HCT116 (cell line): ENCODE measurements around the gene SCGB1A1. TPM values are rescaled to one million over a fixed set of nuclear protein-coding genes. Genes with fewer than 3 reads are reported as not detected.

ENCODE experiments used
- ATAC-seq: fragments of 200-7000 bp; cut with Tn5 transposase; 2 replicates; pipeline ENCODE4 v1.9.1; 2020; ENCODE audit warnings: mild to moderate bottlenecking, moderate library complexity
- BruUV-seq: library from RNA; stranded (reverse); fragments of 400-500 nt; replicated peaks from 2 replicates; lab custom pipeline; 2021; lab: Mats Ljungman, UMichigan
- CTCF ChIA-PET: fragments of 300-600 bp; sonication (Branson Sonifier 250); formaldehyde crosslinking; loops from one replicate; lab custom pipeline; 2021; ENCODE audit warnings: antibody characterized with exemption; lab: Charles Lee
- POLR2A ChIA-PET: fragments of 300-600, 350-600 bp; sonication (Branson Sonifier 250); formaldehyde crosslinking; loops from one replicate; lab custom pipeline; 2021; ENCODE audit warnings: antibody characterized with exemption; lab: Charles Lee
- RAD21 ChIA-PET, 2 experiments: fragments of 300-600 bp; sonication (Branson Sonifier 250); formaldehyde crosslinking; loops; one replicate each; lab custom pipeline; 2023; ENCODE audit warnings: low total read pairs in 2 of 2; ENCODE audit not compliant: uncharacterized antibody in 2 of 2, unreplicated experiment in 2 of 2, low non-redundant PET in 1 of 2; lab: Charles Lee
- DNase-seq: peaks from one replicate; pipeline ENCODE4 v3.0.0-alpha.2; 2010; ENCODE audit warnings: low read depth, low spot score
- H2AFZ ChIP-seq: fragments of 200-600 bp; shearing (Covaris generic), sonication (generic); 2 replicates; pipeline ENCODE4 v1.6.1; 2017; ENCODE audit warnings: low read depth, mixed run types, mixed read lengths, antibody characterized with exemption, low read length; ENCODE audit not compliant: poor library complexity, severe bottlenecking
- H3K27ac ChIP-seq: 2 replicates; pipeline ENCODE4 v1.5.1; 2012; ENCODE audit warnings: low read depth, low read length
- H3K27me3 ChIP-seq: fragments of 200-600 bp; sonication (generic); 2 replicates; pipeline ENCODE4 v1.6.1; 2016; ENCODE audit warnings: mixed run types, low read length, mixed read lengths; ENCODE audit not compliant: insufficient read depth
- H3K36me3 ChIP-seq, 2 experiments: fragments of 200-500 bp in 1 of 2; fragments of 200-600 bp in 1 of 2; sonication (Bioruptor generic) in 1 of 2; sonication (generic) in 1 of 2; 2 replicates each; pipeline versions ENCODE4 v1.5.1 to v1.6.1; 2014 to 2016; ENCODE audit warnings: low read length in 2 of 2, inconsistent platforms in 1 of 2, mixed read lengths in 1 of 2, mixed run types in 1 of 2; ENCODE audit not compliant: insufficient read depth in 2 of 2, control insufficient read depth in 1 of 2
- H3K4me1 ChIP-seq, 2 experiments: fragments of 200-600 bp in 1 of 2; sonication (generic) in 1 of 2; 2 replicates each; pipeline versions ENCODE4 v1.5.1 to v1.6.1; 2012 to 2017; ENCODE audit warnings: low read length in 2 of 2, inconsistent platforms in 1 of 2, mild to moderate bottlenecking in 1 of 2, mixed read lengths in 1 of 2, mixed run types in 1 of 2, moderate library complexity in 1 of 2; ENCODE audit not compliant: insufficient read depth in 2 of 2, control insufficient read depth in 1 of 2
- H3K4me2 ChIP-seq: fragments of 200-600 bp; sonication (generic); 2 replicates; pipeline ENCODE4 v1.6.1; 2017; ENCODE audit warnings: mixed run types, low read length, mixed read lengths
- H3K4me3 ChIP-seq, 2 experiments: fragments of 200-600 bp in 1 of 2; sonication (generic) in 1 of 2; replicated peaks in 1 of 2; 2 replicates each; pipeline ENCODE4 v1.5.1; 2011 to 2016; ENCODE audit warnings: low read length in 2 of 2, control low read depth in 1 of 2, low read depth in 1 of 2, mild to moderate bottlenecking in 1 of 2, mixed read lengths in 1 of 2, mixed run types in 1 of 2
- H3K79me2 ChIP-seq: fragments of 200-600 bp; sonication (generic); 2 replicates; pipeline ENCODE4 v1.6.1; 2017; ENCODE audit warnings: mild to moderate bottlenecking, mixed run types, low read length, moderate library complexity, mixed read lengths; ENCODE audit not compliant: insufficient read depth
- H3K9ac ChIP-seq: fragments of 200-600 bp; sonication (generic); 2 replicates; pipeline ENCODE4 v1.6.1; 2016; ENCODE audit warnings: low read length, mixed read lengths
- H3K9me2 ChIP-seq: fragments of 200-600 bp; sonication (generic), shearing (Covaris generic); 2 replicates; pipeline ENCODE4 v1.6.1; 2017; ENCODE audit warnings: mixed run types, mild to moderate bottlenecking, moderate library complexity; ENCODE audit not compliant: insufficient read depth
- H3K9me3 ChIP-seq, 2 experiments: fragments of 200-500 bp in 1 of 2; fragments of 200-600 bp in 1 of 2; sonication (Bioruptor generic) in 1 of 2; sonication (generic) in 1 of 2; 2 replicates each; pipeline ENCODE4 v1.6.1; 2014 to 2017; ENCODE audit warnings: low read length in 2 of 2, mixed read lengths in 2 of 2, inconsistent platforms in 1 of 2, low read depth in 1 of 2, mild to moderate bottlenecking in 1 of 2, mixed run types in 1 of 2, moderate library complexity in 1 of 2; ENCODE audit not compliant: control insufficient read depth in 1 of 2, insufficient read depth in 1 of 2
- H4K20me1 ChIP-seq: fragments of 200-600 bp; sonication (generic), shearing (Covaris generic); 2 replicates; pipeline ENCODE4 v1.6.1; 2017; ENCODE audit warnings: mixed run types, mild to moderate bottlenecking, moderate library complexity; ENCODE audit not compliant: insufficient read depth
- EGR1 ChIP-seq: IDR thresholded peaks from 2 replicates; pipeline ENCODE4 v1.6.1; 2012; ENCODE audit warnings: low read depth
- ELF1 ChIP-seq: IDR thresholded peaks from 2 replicates; pipeline ENCODE4 v1.6.1; 2012; ENCODE audit warnings: low read depth, borderline replicate concordance
- EZH2phosphoT487 ChIP-seq: fragments of 200-600 bp; IDR thresholded peaks from 2 replicates; pipeline ENCODE4 v1.6.1; 2018; ENCODE audit warnings: antibody characterized with exemption, borderline replicate concordance
- POLR2A ChIP-seq: IDR thresholded peaks from 2 replicates; pipeline ENCODE4 v1.7.0; 2011; ENCODE audit warnings: borderline replicate concordance; ENCODE audit not compliant: insufficient read depth, insufficient read length; ENCODE audit errors: extremely low read depth
- POLR2AphosphoS5 ChIP-seq: IDR thresholded peaks from 2 replicates; pipeline ENCODE4 v1.6.1; 2011; ENCODE audit warnings: mild to moderate bottlenecking, low read depth, low read length, moderate library complexity
- RAD21 ChIP-seq: IDR thresholded peaks from 2 replicates; pipeline ENCODE4 v1.6.1; 2012; ENCODE audit warnings: low read depth, mild to moderate bottlenecking
- SIN3A ChIP-seq: IDR thresholded peaks from 2 replicates; pipeline ENCODE4 v1.6.1; 2012; ENCODE audit warnings: low read depth
- intact Hi-C: fragments of 100-400 bp; cut with micrococcal nuclease; formaldehyde crosslinking; loops from 2 replicates; pipeline ENCODE4 v1.10.0; 2022
- total RNA-seq: library from RNA; stranded (reverse); gene quantifications from one replicate; pipeline ENCODE4 v1.2.1, GENCODE V29; 2021; ENCODE audit not compliant: unreplicated experiment
- TF ChIP-seq, protein P1 (sequence below), 3 experiments: fragments of 200-600 bp in 1 of 3; sonication (generic) in 1 of 3; IDR thresholded peaks in 2 of 3; conservative IDR thresholded peaks in 1 of 3; 2 replicates each; pipeline ENCODE4 v1.5.1; 2012 to 2017; ENCODE audit warnings: low read depth in 2 of 3, low read length in 2 of 3, antibody characterized with exemption in 1 of 3, borderline replicate concordance in 1 of 3, control low read depth in 1 of 3, mild to moderate bottlenecking in 1 of 3, mixed read lengths in 1 of 3, mixed run types in 1 of 3, moderate library complexity in 1 of 3; ENCODE audit not compliant: insufficient read depth in 1 of 3

SCGB1A1 gene
- total RNA-seq, 1 experiment from 2014 or later = 2.0 TPM

DNA sequence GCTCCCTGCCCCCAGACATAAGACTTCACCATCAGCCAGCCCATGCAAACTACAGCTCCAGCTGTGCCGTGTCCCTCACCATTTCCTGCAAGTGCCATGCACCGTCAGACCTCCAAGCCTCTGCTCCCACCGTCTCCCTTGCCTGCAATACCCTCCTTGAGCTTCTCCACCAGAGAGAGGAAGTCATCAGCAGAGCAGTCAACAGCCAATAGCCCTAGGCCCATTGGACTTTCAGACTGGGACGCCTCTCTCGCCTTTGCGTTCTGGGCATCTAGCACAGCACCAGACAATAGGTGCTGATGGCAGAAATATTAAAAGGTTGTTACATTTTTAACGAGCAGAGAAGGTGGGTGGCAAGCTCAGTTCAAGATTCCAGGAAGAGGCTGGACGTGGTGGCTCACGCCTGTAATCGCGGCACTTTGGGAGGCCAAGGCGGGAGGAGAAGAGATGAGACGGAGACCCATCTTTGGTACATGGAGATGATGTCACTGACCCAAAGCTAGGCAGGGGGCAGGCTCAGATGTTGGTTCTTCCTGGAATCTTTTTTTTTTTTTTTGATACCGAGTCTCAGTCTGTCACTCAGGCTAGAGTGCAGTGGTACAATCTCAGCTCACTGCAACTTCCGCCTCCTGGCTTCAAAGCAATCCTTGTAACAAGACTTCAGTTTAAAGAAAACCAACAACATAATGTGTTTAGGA, 31.9 kb downstream of the SCGB1A1 start:
- no peaks in the 10 kb centered on the region for H3K36me3 ChIP-seq
- TF ChIP-seq, protein P1, sequence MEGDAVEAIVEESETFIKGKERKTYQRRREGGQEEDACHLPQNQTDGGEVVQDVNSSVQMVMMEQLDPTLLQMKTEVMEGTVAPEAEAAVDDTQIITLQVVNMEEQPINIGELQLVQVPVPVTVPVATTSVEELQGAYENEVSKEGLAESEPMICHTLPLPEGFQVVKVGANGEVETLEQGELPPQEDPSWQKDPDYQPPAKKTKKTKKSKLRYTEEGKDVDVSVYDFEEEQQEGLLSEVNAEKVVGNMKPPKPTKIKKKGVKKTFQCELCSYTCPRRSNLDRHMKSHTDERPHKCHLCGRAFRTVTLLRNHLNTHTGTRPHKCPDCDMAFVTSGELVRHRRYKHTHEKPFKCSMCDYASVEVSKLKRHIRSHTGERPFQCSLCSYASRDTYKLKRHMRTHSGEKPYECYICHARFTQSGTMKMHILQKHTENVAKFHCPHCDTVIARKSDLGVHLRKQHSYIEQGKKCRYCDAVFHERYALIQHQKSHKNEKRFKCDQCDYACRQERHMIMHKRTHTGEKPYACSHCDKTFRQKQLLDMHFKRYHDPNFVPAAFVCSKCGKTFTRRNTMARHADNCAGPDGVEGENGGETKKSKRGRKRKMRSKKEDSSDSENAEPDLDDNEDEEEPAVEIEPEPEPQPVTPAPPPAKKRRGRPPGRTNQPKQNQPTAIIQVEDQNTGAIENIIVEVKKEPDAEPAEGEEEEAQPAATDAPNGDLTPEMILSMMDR (IDR thresholded peaks at IDR 0.05 in 2 of 3, conservative IDR thresholded peaks at IDR 0.05 in 1 of 3; ENCODE audit: borderline replicate concordance in 1 of 3, insufficient read depth in 1 of 3, low read depth in 2 of 3, low read length in 2 of 3) = no peak
- TF ChIP-seq POLR2A (no peak), EZH2phosphoT487 (no peak), SIN3A (no peak), EGR1 (no peak), RAD21 (no peak), ELF1 (no peak), POLR2AphosphoS5 (no peak)
- CTCF ChIA-PET = interaction anchor here (3.5 kb wide), 1 partner anchor 26 kb away, joined by 11 read pairs; no protein-coding TSS in a partner anchor
- no peak overlapping the region for H3K9ac ChIP-seq
- DNase-seq (no peak), ATAC-seq (no peak)
- BruUV-seq = no TSS peak
- H4K20me1 ChIP-seq = no peaks in the 10 kb centered on the region
- no peaks in the 10 kb centered on the region for H3K79me2 ChIP-seq
- H3K4me1 ChIP-seq = peaks cover 5 to 8% of the 10 kb centered on the region in 2 experiments; a peak in 3 of 4 replicates
- no peak overlapping the region for H3K27ac ChIP-seq
- no peaks in the 10 kb centered on the region for H3K9me2 ChIP-seq
- H3K9me3 ChIP-seq = no peaks in the 10 kb centered on the region
- H2AFZ ChIP-seq = no peak overlapping the region
- H3K4me2 ChIP-seq = no peak overlapping the region
- RAD21 ChIA-PET = no interaction called here
- intact Hi-C loops = no loop called here
- no peak overlapping the region for H3K4me3 ChIP-seq
- peaks cover 5% of the 10 kb centered on the region; the same call in 1 of the 2 replicates for H3K27me3 ChIP-seq
- POLR2A ChIA-PET = no interaction called here
